ENCODE results near the gene FMN2.

The FMN2 gene

DNA sequence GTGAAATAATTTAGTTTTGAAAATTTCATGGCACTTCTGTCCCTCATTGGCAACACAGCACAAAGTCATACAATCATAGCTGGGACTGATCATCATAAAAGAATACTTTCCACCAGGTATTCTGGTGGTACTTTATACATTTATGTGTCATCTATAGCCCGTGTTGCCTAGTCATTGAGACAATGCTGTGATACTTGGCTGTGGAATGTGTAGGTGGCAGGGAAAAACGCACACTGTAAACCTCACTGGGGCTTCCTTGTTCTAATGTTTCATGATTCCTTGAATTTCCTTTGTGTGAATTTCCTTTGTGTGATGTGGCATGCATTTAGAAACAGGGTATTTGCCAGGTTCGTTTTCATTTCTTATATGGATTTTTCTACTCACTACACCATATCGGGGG lies 118.3 kb downstream of the FMN2 start:
- Histone ChIP-seq H3F3A (ENCODE audit: insufficient read depth) (no peaks in the 10 kb centered on the region), H2AFZ (ENCODE audit: low read depth, low read length, severe bottlenecking) (no peak overlapping the region), H3K4me2 (ENCODE audit: low read depth, low read length, poor library complexity, severe bottlenecking) (no peak overlapping the region), H3K36me3 (ENCODE audit: low read length) (no peaks in the 10 kb centered on the region), H3K9me3 (ENCODE audit: insufficient read depth, low read length) (no peaks in the 10 kb centered on the region), H4K20me1 (ENCODE audit: low read depth, low read length) (no peaks in the 10 kb centered on the region), H3K27ac (ENCODE audit: low read depth, low read length) (no peak overlapping the region), H3K9ac (ENCODE audit: low read length) (no peak overlapping the region), H3K27me3 (ENCODE audit: low read length) (no peaks in the 10 kb centered on the region), H3K4me3 (ENCODE audit: insufficient read depth, low read length, poor library complexity, severe bottlenecking) (no peak overlapping the region), H3K9me2 (replicated peaks; ENCODE audit: insufficient read depth, low read length) (no peaks in the 10 kb centered on the region), H3K79me2 (ENCODE audit: insufficient read depth, low read length) (no peaks in the 10 kb centered on the region)
- no peak for TF ChIP-seq EZH2phosphoT487 (conservative IDR thresholded peaks at IDR 0.05; ENCODE audit: low read length)
- TF ChIP-seq, protein P1, sequence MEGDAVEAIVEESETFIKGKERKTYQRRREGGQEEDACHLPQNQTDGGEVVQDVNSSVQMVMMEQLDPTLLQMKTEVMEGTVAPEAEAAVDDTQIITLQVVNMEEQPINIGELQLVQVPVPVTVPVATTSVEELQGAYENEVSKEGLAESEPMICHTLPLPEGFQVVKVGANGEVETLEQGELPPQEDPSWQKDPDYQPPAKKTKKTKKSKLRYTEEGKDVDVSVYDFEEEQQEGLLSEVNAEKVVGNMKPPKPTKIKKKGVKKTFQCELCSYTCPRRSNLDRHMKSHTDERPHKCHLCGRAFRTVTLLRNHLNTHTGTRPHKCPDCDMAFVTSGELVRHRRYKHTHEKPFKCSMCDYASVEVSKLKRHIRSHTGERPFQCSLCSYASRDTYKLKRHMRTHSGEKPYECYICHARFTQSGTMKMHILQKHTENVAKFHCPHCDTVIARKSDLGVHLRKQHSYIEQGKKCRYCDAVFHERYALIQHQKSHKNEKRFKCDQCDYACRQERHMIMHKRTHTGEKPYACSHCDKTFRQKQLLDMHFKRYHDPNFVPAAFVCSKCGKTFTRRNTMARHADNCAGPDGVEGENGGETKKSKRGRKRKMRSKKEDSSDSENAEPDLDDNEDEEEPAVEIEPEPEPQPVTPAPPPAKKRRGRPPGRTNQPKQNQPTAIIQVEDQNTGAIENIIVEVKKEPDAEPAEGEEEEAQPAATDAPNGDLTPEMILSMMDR (IDR thresholded peaks at IDR 0.05; ENCODE audit: insufficient read depth, low read length, poor library complexity, severe bottlenecking), result no peak

DNA sequence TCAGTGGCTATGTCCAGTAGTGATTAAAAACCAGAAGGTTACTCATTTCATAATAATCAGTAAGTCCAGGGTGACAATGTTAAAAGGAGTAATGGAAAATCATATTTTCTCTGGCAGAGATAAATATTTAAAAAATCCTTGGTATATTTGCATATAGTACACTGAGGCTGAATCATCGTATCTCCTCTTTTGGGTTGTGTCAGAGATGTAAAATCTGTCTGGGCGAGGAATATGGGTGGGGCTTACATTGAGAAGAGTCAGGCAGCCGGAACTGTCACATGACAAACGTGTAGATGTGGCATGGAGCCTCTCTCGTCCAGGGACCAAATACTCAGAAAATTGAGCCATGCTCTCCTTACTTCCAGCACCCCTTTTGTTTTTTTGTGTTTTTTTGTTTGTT lies 120.9 kb downstream of the FMN2 start:
- Histone ChIP-seq H3K9ac (ENCODE audit: low read length) (no peak overlapping the region), H2AFZ (ENCODE audit: low read depth, low read length, severe bottlenecking) (no peak overlapping the region), H3K9me3 (ENCODE audit: insufficient read depth, low read length) (no peaks in the 10 kb centered on the region), H3F3A (ENCODE audit: insufficient read depth) (no peaks in the 10 kb centered on the region), H3K36me3 (ENCODE audit: low read length) (no peaks in the 10 kb centered on the region), H3K79me2 (ENCODE audit: insufficient read depth, low read length) (no peaks in the 10 kb centered on the region), H3K27me3 (ENCODE audit: low read length) (no peaks in the 10 kb centered on the region), H3K27ac (ENCODE audit: low read depth, low read length) (no peak overlapping the region), H4K20me1 (ENCODE audit: low read depth, low read length) (no peaks in the 10 kb centered on the region), H3K9me2 (replicated peaks; ENCODE audit: insufficient read depth, low read length) (no peaks in the 10 kb centered on the region), H3K4me2 (ENCODE audit: low read depth, low read length, poor library complexity, severe bottlenecking) (no peak overlapping the region), H3K4me3 (ENCODE audit: insufficient read depth, low read length, poor library complexity, severe bottlenecking) (no peak overlapping the region)
- TF ChIP-seq, protein P1 (IDR thresholded peaks at IDR 0.05; ENCODE audit: insufficient read depth, low read length, poor library complexity, severe bottlenecking), result no peak
- TF ChIP-seq EZH2phosphoT487 (conservative IDR thresholded peaks at IDR 0.05; ENCODE audit: low read length), result no peak

DNA sequence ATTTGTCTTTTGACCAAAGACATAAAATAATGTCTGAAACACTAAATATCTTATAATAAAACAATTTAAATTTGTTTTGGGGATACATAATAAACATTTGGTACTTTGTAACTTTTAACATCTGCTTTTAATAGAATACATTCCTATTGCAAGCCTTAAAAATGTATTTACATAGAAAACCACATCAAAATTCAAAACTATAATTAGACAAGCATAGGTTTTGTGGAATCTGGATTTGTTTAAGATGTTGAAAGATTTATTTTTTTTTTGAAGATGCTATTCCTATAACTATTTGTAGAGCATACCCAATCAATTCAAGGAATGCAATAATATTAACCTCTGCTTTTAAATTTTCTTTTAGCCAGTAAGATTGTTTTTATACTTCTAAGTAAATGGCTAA lies 125.7 kb downstream of the FMN2 start:
- TF ChIP-seq EZH2phosphoT487 (conservative IDR thresholded peaks at IDR 0.05; ENCODE audit: low read length), result no peak
- TF ChIP-seq, protein P1 (IDR thresholded peaks at IDR 0.05; ENCODE audit: insufficient read depth, low read length, poor library complexity, severe bottlenecking), result no peak
- Histone ChIP-seq H3K9ac (ENCODE audit: low read length) (no peak overlapping the region), H3K9me2 (replicated peaks; ENCODE audit: insufficient read depth, low read length) (no peaks in the 10 kb centered on the region), H3K79me2 (ENCODE audit: insufficient read depth, low read length) (no peaks in the 10 kb centered on the region), H3K27ac (ENCODE audit: low read depth, low read length) (no peak overlapping the region), H4K20me1 (ENCODE audit: low read depth, low read length) (no peaks in the 10 kb centered on the region), H3K27me3 (ENCODE audit: low read length) (no peaks in the 10 kb centered on the region), H3K9me3 (ENCODE audit: insufficient read depth, low read length) (no peaks in the 10 kb centered on the region), H2AFZ (ENCODE audit: low read depth, low read length, severe bottlenecking) (no peak overlapping the region), H3F3A (ENCODE audit: insufficient read depth) (no peaks in the 10 kb centered on the region), H3K4me3 (ENCODE audit: insufficient read depth, low read length, poor library complexity, severe bottlenecking) (no peak overlapping the region), H3K4me2 (ENCODE audit: low read depth, low read length, poor library complexity, severe bottlenecking) (no peak overlapping the region), H3K36me3 (ENCODE audit: low read length) (no peaks in the 10 kb centered on the region)

Measured in SU-DHL-6 (cell line).